IMR-90 (cell line): ENCODE results near the gene HPSE2. TPM values are rescaled to one million over a fixed set of nuclear protein-coding genes. Genes with fewer than 3 reads are reported as not detected.

Experiments
- ATAC-seq: fragments of 200-7000 bp; cut with Tn5 transposase; 2 replicates; pipeline ENCODE4 v1.9.1; 2020; ENCODE audit warnings: low read depth, mild to moderate bottlenecking, moderate library complexity
- BruUV-seq: library from RNA; stranded (reverse); fragments of 400-500 nt; replicated peaks from 2 replicates; lab custom pipeline; 2021; lab: Mats Ljungman, UMichigan
- CTCF ChIA-PET: fragments of 300-600 bp; formaldehyde crosslinking; extraction: SDS; loops from one replicate; lab custom pipeline; 2021; ENCODE audit warnings: antibody characterized with exemption; lab: Yijun Ruan, JAX
- POLR2A ChIA-PET: fragments of 300-600 bp; sonication (Branson Sonifier 250); formaldehyde crosslinking; loops from one replicate; lab custom pipeline; 2022; ENCODE audit warnings: antibody characterized with exemption; ENCODE audit not compliant: unreplicated experiment; lab: Charles Lee
- DNase-seq: peaks from one replicate; pipeline ENCODE4 v3.0.0; 2013
- H2AFZ ChIP-seq: replicated peaks from 2 replicates; pipeline ENCODE3; 2013; ENCODE audit warnings: low read length, mild to moderate bottlenecking; ENCODE audit not compliant: poor library complexity
- H2AK5ac ChIP-seq: 2 replicates; pipeline ENCODE4 v1.6.1; 2013; ENCODE audit warnings: low read depth, low read length, inconsistent platforms
- H2AK9ac ChIP-seq: replicated peaks from 2 replicates; pipeline ENCODE3; 2013; ENCODE audit warnings: mild to moderate bottlenecking, low read depth, low read length, moderate library complexity; ENCODE audit not compliant: poor library complexity
- H2BK120ac ChIP-seq: 2 replicates; pipeline ENCODE4 v1.6.1; 2013; ENCODE audit warnings: low read depth, low read length, inconsistent platforms
- H2BK15ac ChIP-seq: 3 replicates; pipeline ENCODE4 v1.6.1; 2013; ENCODE audit warnings: low read depth, low read length, inconsistent platforms
- H2BK20ac ChIP-seq: 2 replicates; pipeline ENCODE4 v1.6.1; 2013; ENCODE audit warnings: low read depth, mild to moderate bottlenecking, inconsistent platforms, low read length, moderate library complexity
- H2BK5ac ChIP-seq: 2 replicates; pipeline ENCODE4 v1.6.1; 2013; ENCODE audit warnings: mild to moderate bottlenecking, low read depth, low read length, inconsistent platforms; ENCODE audit not compliant: poor library complexity, severe bottlenecking
- H3K14ac ChIP-seq: replicated peaks from 2 replicates; pipeline ENCODE4 v1.6.1; 2013; ENCODE audit warnings: low read depth, low read length, inconsistent platforms
- H3K18ac ChIP-seq: 2 replicates; pipeline ENCODE4 v1.6.1; 2013; ENCODE audit warnings: low read depth, low read length, control low read depth
- H3K23ac ChIP-seq: 2 replicates; pipeline ENCODE4 v1.6.1; 2013; ENCODE audit warnings: low read depth, low read length, inconsistent platforms
- H3K27ac ChIP-seq: 2 replicates; pipeline ENCODE4 v1.5.1; 2013; ENCODE audit warnings: mild to moderate bottlenecking, control low read depth, low read length; ENCODE audit not compliant: insufficient read depth
- H3K27me3 ChIP-seq: 2 replicates; pipeline ENCODE4 v1.6.1; 2013; ENCODE audit warnings: low read length; ENCODE audit not compliant: control insufficient read depth, insufficient read depth
- H3K36me3 ChIP-seq: 2 replicates; pipeline ENCODE4 v1.6.1; 2013; ENCODE audit warnings: low read length, mixed read lengths; ENCODE audit not compliant: control insufficient read depth, insufficient read depth
- H3K4ac ChIP-seq: 2 replicates; pipeline ENCODE4 v1.6.1; 2013; ENCODE audit warnings: low read depth, low read length, inconsistent platforms
- H3K4me1 ChIP-seq: 2 replicates; pipeline ENCODE4 v1.6.1; 2013; ENCODE audit warnings: low read length, mixed read lengths; ENCODE audit not compliant: control insufficient read depth, insufficient read depth
- H3K4me2 ChIP-seq: 2 replicates; pipeline ENCODE4 v1.6.1; 2013; ENCODE audit warnings: low read depth, mild to moderate bottlenecking, control low read depth, low read length, moderate library complexity
- H3K4me3 ChIP-seq: 2 replicates; pipeline ENCODE4 v1.5.1; 2013; ENCODE audit warnings: low read depth, mild to moderate bottlenecking, control low read depth, low read length, moderate library complexity; ENCODE audit not compliant: insufficient read depth
- H3K56ac ChIP-seq: 2 replicates; pipeline ENCODE4 v1.6.1; 2013; ENCODE audit warnings: low read length, inconsistent platforms; ENCODE audit not compliant: insufficient read depth; ENCODE audit errors: extremely low read depth
- H3K79me1 ChIP-seq, 2 experiments: 2 replicates each; pipeline ENCODE4 v1.6.1; 2013; ENCODE audit warnings: low read length in 2 of 2, inconsistent platforms in 1 of 2, low read depth in 1 of 2
- H3K9ac ChIP-seq: 2 replicates; pipeline ENCODE4 v1.6.1; 2013; ENCODE audit warnings: low read depth, low read length, control low read depth
- H3K9me1 ChIP-seq: 2 replicates; pipeline ENCODE4 v1.6.1; 2013; ENCODE audit warnings: low read length, inconsistent platforms; ENCODE audit not compliant: insufficient read depth
- H3K9me3 ChIP-seq: 2 replicates; pipeline ENCODE4 v1.6.1; 2013; ENCODE audit warnings: low read length; ENCODE audit not compliant: control insufficient read depth, insufficient read depth
- H4K20me1 ChIP-seq: 2 replicates; pipeline ENCODE4 v1.6.1; 2013; ENCODE audit warnings: low read length, inconsistent platforms; ENCODE audit not compliant: insufficient read depth
- H4K5ac ChIP-seq: 2 replicates; pipeline ENCODE4 v1.6.1; 2013; ENCODE audit warnings: mild to moderate bottlenecking, low read depth, low read length, control low read depth
- H4K8ac ChIP-seq, 2 experiments: 2 replicates each; pipeline ENCODE4 v1.6.1; 2013; ENCODE audit warnings: low read depth in 2 of 2, low read length in 2 of 2, control low read depth in 1 of 2, inconsistent platforms in 1 of 2
- H4K91ac ChIP-seq: 2 replicates; pipeline ENCODE4 v1.6.1; 2013; ENCODE audit warnings: low read depth, low read length, inconsistent platforms; ENCODE audit not compliant: insufficient read depth
- ELK1 ChIP-seq: fragments of 150-350 bp; IDR thresholded peaks from 2 replicates; pipeline ENCODE4 v1.6.1; 2016; ENCODE audit warnings: low read depth, mild to moderate bottlenecking, low read length, moderate library complexity, borderline replicate concordance
- FOS ChIP-seq: fragments of 150-350 bp; IDR thresholded peaks from 2 replicates; pipeline ENCODE4 v1.6.1; 2016; ENCODE audit warnings: low read depth, low read length
- MAZ ChIP-seq: IDR thresholded peaks from 2 replicates; pipeline ENCODE4 v1.6.1; 2012; ENCODE audit warnings: low read depth, mild to moderate bottlenecking, low read length, improper control_type of control experiment, moderate library complexity, borderline replicate concordance
- NFE2L2 ChIP-seq: fragments of 150-350 bp; IDR thresholded peaks from 2 replicates; pipeline ENCODE4 v1.6.1; 2016; ENCODE audit warnings: low read depth, mild to moderate bottlenecking, low read length
- POLR2A ChIP-seq: IDR thresholded peaks from 2 replicates; pipeline ENCODE4 v1.6.1; 2012; ENCODE audit warnings: mild to moderate bottlenecking, low read depth, low read length
- RAD21 ChIP-seq: IDR thresholded peaks from 2 replicates; pipeline ENCODE4 v1.6.1; 2012; ENCODE audit warnings: low read length, improper control_type of control experiment
- RCOR1 ChIP-seq: IDR thresholded peaks from 2 replicates; pipeline ENCODE4 v1.6.1; 2012; ENCODE audit warnings: mild to moderate bottlenecking, low read length, improper control_type of control experiment; ENCODE audit not compliant: insufficient replicate concordance
- WGBS, 2 experiments: methylation state at CpG; one replicate each; pipeline versions ENCODE4 v1.1.5 to v1.1.7; 2013; ENCODE audit warnings: missing lambda C conversion rate in 2 of 2; ENCODE audit not compliant: insufficient read length in 1 of 2; ENCODE audit errors: extremely low coverage in 2 of 2; 5-methylcytosine and 5-hydroxymethylcytosine counted together
- dilution Hi-C: fragments of 300-500 bp; cut with HindIII; formaldehyde crosslinking; loops from one replicate; pipeline ENCODE4 v1.14.3; 2018; ENCODE audit warnings: low sequenced_read_pairs; ENCODE audit not compliant: unreplicated experiment
- in situ Hi-C: fragments of 300-500 bp; cut with MboI; formaldehyde crosslinking; loops from 3 replicates; pipeline ENCODE4 v1.14.3; 2019; ENCODE audit warnings: low sequenced_read_pairs, inconsistent platforms, mixed read lengths
- intact Hi-C: fragments of 100-400 bp; cut with micrococcal nuclease; formaldehyde crosslinking; loops from 2 replicates; pipeline ENCODE4 v1.10.0; 2022
- polyA plus RNA-seq, 3 experiments: library from polyadenylated mRNA; depleted of rRNA; stranded (reverse); fragments of >200 nt; gene quantifications; 2 replicates each; pipeline ENCODE4 v1.2.3, GENCODE V29; 2012; ENCODE audit warnings: low replicate concordance in 1 of 3
- total RNA-seq: library from RNA; depleted of rRNA; stranded (reverse); fragments of >200 nt; gene quantifications from 2 replicates; pipeline ENCODE4 v1.2.3, GENCODE V29; 2012
- TF ChIP-seq, protein P1 (sequence below): fragments of 150-350 bp; IDR thresholded peaks from 2 replicates; pipeline ENCODE4 v1.6.1; 2017; ENCODE audit warnings: mild to moderate bottlenecking, antibody characterized with exemption, low read length, low read depth
- TF ChIP-seq, protein P2 (sequence below): conservative IDR thresholded peaks from 2 replicates; pipeline ENCODE4 v1.5.1; 2012; ENCODE audit warnings: mild to moderate bottlenecking, low read depth, low read length, improper control_type of control experiment

HPSE2 gene
- total and polyA plus RNA-seq, 2 of the 4 experiments (the other 2 are of a cell fraction), result not detected

DNA sequence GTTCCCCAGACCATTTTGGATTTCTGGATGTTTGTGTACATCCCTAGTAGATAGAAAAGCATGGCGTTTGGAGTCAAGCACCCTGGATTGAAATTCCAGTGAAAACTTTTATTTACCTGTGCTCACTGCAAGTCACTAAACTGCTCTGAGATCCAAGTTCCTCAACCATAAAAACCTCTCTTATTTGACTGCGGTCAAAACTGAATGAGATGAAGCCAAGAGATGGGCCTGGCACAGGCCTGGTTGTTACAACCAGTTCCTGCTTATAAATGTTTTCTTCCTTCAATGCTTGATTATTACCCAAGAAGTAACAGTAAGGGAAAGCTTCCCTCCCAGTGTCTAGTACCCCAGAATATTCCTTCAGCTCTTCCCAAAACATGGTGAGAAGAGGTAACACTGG is 718.0 kb downstream of the HPSE2 start:
- H4K91ac ChIP-seq, result no peak overlapping the region
- H3K18ac ChIP-seq, result no peak overlapping the region
- no peak overlapping the region for H2AK9ac ChIP-seq
- DNase-seq (no peak), ATAC-seq (no peak)
- no peak overlapping the region for H3K23ac ChIP-seq
- no peaks in the 10 kb centered on the region for H3K27me3 ChIP-seq
- no peaks in the 10 kb centered on the region for H4K20me1 ChIP-seq
- no peak overlapping the region for H4K5ac ChIP-seq
- no peak overlapping the region for H2BK20ac ChIP-seq
- no peak overlapping the region for H4K8ac ChIP-seq
- ChIA-PET POLR2A (no interaction called here), CTCF (no interaction called here)
- H3K4me1 ChIP-seq, result no peaks in the 10 kb centered on the region
- no peak overlapping the region for H3K4ac ChIP-seq
- in situ Hi-C loops, result no loop called here
- no peak overlapping the region for H2AFZ ChIP-seq
- no CpG with 5 or more reads among the region's 2 CpGs for WGBS, 2 experiments
- H3K36me3 ChIP-seq, result no peaks in the 10 kb centered on the region
- no peaks in the 10 kb centered on the region for H3K79me1 ChIP-seq
- H3K4me3 ChIP-seq, result no peak overlapping the region
- H3K56ac ChIP-seq, result no peak overlapping the region
- BruUV-seq, result no TSS peak
- no peak overlapping the region for H2AK5ac ChIP-seq
- dilution Hi-C loops, result no loop called here
- H2BK15ac ChIP-seq, result no peak overlapping the region
- no peak overlapping the region for H2BK5ac ChIP-seq
- intact Hi-C loops, result no loop called here
- H3K9ac ChIP-seq, result no peak overlapping the region
- no peak overlapping the region for H2BK120ac ChIP-seq
- TF ChIP-seq, protein P1, sequence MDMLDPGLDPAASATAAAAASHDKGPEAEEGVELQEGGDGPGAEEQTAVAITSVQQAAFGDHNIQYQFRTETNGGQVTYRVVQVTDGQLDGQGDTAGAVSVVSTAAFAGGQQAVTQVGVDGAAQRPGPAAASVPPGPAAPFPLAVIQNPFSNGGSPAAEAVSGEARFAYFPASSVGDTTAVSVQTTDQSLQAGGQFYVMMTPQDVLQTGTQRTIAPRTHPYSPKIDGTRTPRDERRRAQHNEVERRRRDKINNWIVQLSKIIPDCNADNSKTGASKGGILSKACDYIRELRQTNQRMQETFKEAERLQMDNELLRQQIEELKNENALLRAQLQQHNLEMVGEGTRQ, result no peak
- TF ChIP-seq ELK1, result no peak
- TF ChIP-seq RCOR1, result no peak
- TF ChIP-seq POLR2A, result no peak
- TF ChIP-seq RAD21, result no peak
- TF ChIP-seq MAZ, result no peak
- no peak for TF ChIP-seq NFE2L2
- TF ChIP-seq FOS, result no peak
- TF ChIP-seq, protein P2, sequence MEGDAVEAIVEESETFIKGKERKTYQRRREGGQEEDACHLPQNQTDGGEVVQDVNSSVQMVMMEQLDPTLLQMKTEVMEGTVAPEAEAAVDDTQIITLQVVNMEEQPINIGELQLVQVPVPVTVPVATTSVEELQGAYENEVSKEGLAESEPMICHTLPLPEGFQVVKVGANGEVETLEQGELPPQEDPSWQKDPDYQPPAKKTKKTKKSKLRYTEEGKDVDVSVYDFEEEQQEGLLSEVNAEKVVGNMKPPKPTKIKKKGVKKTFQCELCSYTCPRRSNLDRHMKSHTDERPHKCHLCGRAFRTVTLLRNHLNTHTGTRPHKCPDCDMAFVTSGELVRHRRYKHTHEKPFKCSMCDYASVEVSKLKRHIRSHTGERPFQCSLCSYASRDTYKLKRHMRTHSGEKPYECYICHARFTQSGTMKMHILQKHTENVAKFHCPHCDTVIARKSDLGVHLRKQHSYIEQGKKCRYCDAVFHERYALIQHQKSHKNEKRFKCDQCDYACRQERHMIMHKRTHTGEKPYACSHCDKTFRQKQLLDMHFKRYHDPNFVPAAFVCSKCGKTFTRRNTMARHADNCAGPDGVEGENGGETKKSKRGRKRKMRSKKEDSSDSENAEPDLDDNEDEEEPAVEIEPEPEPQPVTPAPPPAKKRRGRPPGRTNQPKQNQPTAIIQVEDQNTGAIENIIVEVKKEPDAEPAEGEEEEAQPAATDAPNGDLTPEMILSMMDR, result no peak
- H3K9me1 ChIP-seq, result no peaks in the 10 kb centered on the region
- H3K9me3 ChIP-seq, result no peaks in the 10 kb centered on the region
- H3K14ac ChIP-seq, result no peak overlapping the region
- no peak overlapping the region for H3K4me2 ChIP-seq
- H3K27ac ChIP-seq, result no peak overlapping the region
